HG02885 (cell line): ENCODE results near the gene SREBF2.
A peak's percentile ranks its signal among the peaks of the same experiment; 100 is the strongest.

Source experiments
- ATAC-seq: cut with Tn5 transposase; IDR thresholded peaks from one replicate; pipeline ENCODE4 v1.9.1; 2021; ENCODE audit warnings: mild to moderate bottlenecking; ENCODE audit not compliant: unreplicated experiment, poor library complexity

Gene SREBF2

GRCh38 chr22:41917375-41917902, 84.5 kb downstream of the SREBF2 start:
- no peak for ATAC-seq

- ATAC-seq = no peak
These were observed 85.2 kb downstream of the SREBF2 start for GRCh38 chr22:41917903-41918791.

- peak; percentile 51 for ATAC-seq
These were observed 86.7 kb downstream of the SREBF2 start for GRCh38 chr22:41919357-41920224.

- peak; percentile 24 for ATAC-seq
These were observed 87.5 kb downstream of the SREBF2 start for GRCh38 chr22:41920271-41920976.

GRCh38 chr22:41922328-41922727, 89.4 kb downstream of the SREBF2 start:
- ATAC-seq = no peak

GRCh38 chr22:41922940-41923594, 90.2 kb downstream of the SREBF2 start:
- no peak for ATAC-seq

GRCh38 chr22:41923595-41924276, 90.8 kb downstream of the SREBF2 start:
- ATAC-seq = no peak

GRCh38 chr22:41925783-41926460, 93.0 kb downstream of the SREBF2 start:
- peak; percentile 49 for ATAC-seq

GRCh38 chr22:41927813-41928212, 94.9 kb downstream of the SREBF2 start:
- no peak for ATAC-seq

- no peak for ATAC-seq
These were observed 95.9 kb downstream of the SREBF2 start for GRCh38 chr22:41928593-41929417.

- no peak for ATAC-seq
These were observed 96.5 kb downstream of the SREBF2 start for GRCh38 chr22:41929418-41929810.

GRCh38 chr22:41931701-41932269, 98.9 kb downstream of the SREBF2 start:
- no peak for ATAC-seq

- ATAC-seq = no peak
These were observed 99.4 kb downstream of the SREBF2 start for GRCh38 chr22:41932353-41932752.

- no peak for ATAC-seq
These were observed 100.7 kb downstream of the SREBF2 start for GRCh38 chr22:41933411-41934177.

GRCh38 chr22:41934284-41935014, 101.5 kb downstream of the SREBF2 start:
- ATAC-seq = no peak

- no peak for ATAC-seq
These were observed 102.1 kb downstream of the SREBF2 start for GRCh38 chr22:41935015-41935351.
